Type B pancreatic cell (in vitro differentiated cells): ENCODE data around the gene SH2D6. TPM values are rescaled to one million over a fixed set of nuclear protein-coding genes. Genes with fewer than 3 reads are reported as not detected.

ENCODE experiments used
- DNase-seq: peaks from one replicate; pipeline ENCODE4 v3.0.0; 2021; ENCODE audit warnings: mixed read lengths; ENCODE audit not compliant: unreplicated experiment; ENCODE audit errors: extremely low spot score
- H3K27ac Mint-ChIP-seq: 2 replicates; pipeline ENCODE4 v1.8.0; 2021; ENCODE audit warnings: mild to moderate bottlenecking, mixed read lengths
- H3K27me3 Mint-ChIP-seq: 2 replicates; pipeline ENCODE4 v1.8.0; 2021; ENCODE audit warnings: mixed read lengths
- H3K36me3 Mint-ChIP-seq: 2 replicates; pipeline ENCODE4 v1.8.0; 2021; ENCODE audit warnings: mixed read lengths
- H3K4me1 Mint-ChIP-seq: one replicate; pipeline ENCODE4 v1.8.0; 2021; ENCODE audit warnings: mixed read lengths; ENCODE audit not compliant: unreplicated experiment
- H3K4me3 Mint-ChIP-seq: 2 replicates; pipeline ENCODE4 v1.8.0; 2021; ENCODE audit warnings: mild to moderate bottlenecking, mixed read lengths
- H3K9me3 Mint-ChIP-seq: 2 replicates; pipeline ENCODE4 v1.8.0; 2021; ENCODE audit warnings: mixed read lengths
- CTCF ChIP-seq: fragments of 200-600 bp; sonication (generic); conservative IDR thresholded peaks from 2 replicates; pipeline ENCODE4 v1.5.0; 2021; ENCODE audit warnings: antibody characterized with exemption, mild to moderate bottlenecking
- total RNA-seq: library from RNA; stranded (reverse); gene quantifications from 2 replicates; pipeline ENCODE4 v1.2.1, GENCODE V29; 2021; ENCODE audit warnings: low replicate concordance

The SH2D6 gene
- total RNA-seq, 1 donor from 2014 or later = 0.97 TPM

GRCh38 chr2:85446296-85447221, 28.0 kb downstream of the SH2D6 start:
- no peak for TF ChIP-seq CTCF
- Mint-ChIP-seq H3K9me3 (no peaks in the 10 kb centered on the region), H3K36me3 (no peaks in the 10 kb centered on the region), H3K27me3 (no peaks in the 10 kb centered on the region), H3K4me3 (no peak overlapping the region), H3K27ac (no peak overlapping the region), H3K4me1 (peaks cover 7% of the 10 kb centered on the region)
- DNase-seq = no peak

- Mint-ChIP-seq H3K27me3 (no peaks in the 10 kb centered on the region), H3K4me1 (peaks cover 7% of the 10 kb centered on the region)
Measured at GRCh38 chr2:85447222-85447585, 28.7 kb downstream of the SH2D6 start.

GRCh38 chr2:85448461-85449213, 30.1 kb downstream of the SH2D6 start:
- H3K9me3 Mint-ChIP-seq = no peaks in the 10 kb centered on the region
- no peak for TF ChIP-seq CTCF
- H3K4me3 Mint-ChIP-seq = no peak overlapping the region
- no peaks in the 10 kb centered on the region for H3K36me3 Mint-ChIP-seq
- H3K27ac Mint-ChIP-seq = no peak overlapping the region
- H3K27me3 Mint-ChIP-seq = no peaks in the 10 kb centered on the region
- H3K4me1 Mint-ChIP-seq = peaks cover 12% of the 10 kb centered on the region
- no peak for DNase-seq

More at GRCh38 chr2:85447222-85447585, 28.7 kb downstream of the SH2D6 start:
- no peak for DNase-seq
- H3K9me3 Mint-ChIP-seq = no peaks in the 10 kb centered on the region
- no peak overlapping the region for H3K4me3 Mint-ChIP-seq
- H3K36me3 Mint-ChIP-seq = no peaks in the 10 kb centered on the region
- TF ChIP-seq CTCF = no peak
- no peak overlapping the region for H3K27ac Mint-ChIP-seq

- Mint-ChIP-seq H3K4me3 (no peak overlapping the region), H3K36me3 (no peaks in the 10 kb centered on the region), H3K27ac (no peak overlapping the region), H3K27me3 (no peaks in the 10 kb centered on the region), H3K9me3 (no peaks in the 10 kb centered on the region), H3K4me1 (peaks cover 12% of the 10 kb centered on the region)
- no peak for TF ChIP-seq CTCF
- no peak for DNase-seq
Measured at GRCh38 chr2:85449214-85449588, 30.7 kb downstream of the SH2D6 start.

GRCh38 chr2:85452237-85452636, 33.7 kb downstream of the SH2D6 start:
- Mint-ChIP-seq H3K4me1 (peaks cover 11% of the 10 kb centered on the region), H3K9me3 (no peaks in the 10 kb centered on the region), H3K4me3 (no peak overlapping the region), H3K27me3 (no peaks in the 10 kb centered on the region), H3K36me3 (no peaks in the 10 kb centered on the region), H3K27ac (no peak overlapping the region)
- TF ChIP-seq CTCF = no peak
- no peak for DNase-seq
